Measurements from ENCODE around the gene MED9. TPM values are rescaled to one million over a fixed set of nuclear protein-coding genes. Genes with fewer than 3 reads are reported as not detected.
A peak's percentile ranks its signal among the peaks of the same experiment; 100 is the strongest.

The MED9 gene
- total RNA-seq, 2 donors from 2014 or later, result 15.0 to 15.5 TPM

GRCh38 chr17:17505151-17505550, 28.4 kb downstream of the MED9 start:
- no peaks in the 10 kb centered on the region for H3K4me1 Mint-ChIP-seq (ENCODE audit: low read depth)
- ATAC-seq (replicated peaks in 1 of 2) (no peak), DNase-seq (no peak)
- H3K36me3 Mint-ChIP-seq (ENCODE audit: insufficient read depth in 2 of 2), result no peaks in the 10 kb centered on the region
- H3K27ac Mint-ChIP-seq, result no peak overlapping the region
- no peaks in the 10 kb centered on the region for H3K27me3 Mint-ChIP-seq (ENCODE audit: low read depth)
- no peak overlapping the region for H3K4me3 Mint-ChIP-seq
- H3K9me3 Mint-ChIP-seq, result no peaks in the 10 kb centered on the region

GRCh38 chr17:17505610-17506171, 28.9 kb downstream of the MED9 start:
- ATAC-seq (replicated peaks in 1 of 2) (no peak), DNase-seq (no peak)
- Mint-ChIP-seq H3K27ac (no peak overlapping the region), H3K36me3 (ENCODE audit: insufficient read depth in 2 of 2) (no peaks in the 10 kb centered on the region), H3K4me3 (no peak overlapping the region), H3K4me1 (ENCODE audit: low read depth) (peaks cover under 1% of the 10 kb centered on the region), H3K27me3 (ENCODE audit: low read depth) (no peaks in the 10 kb centered on the region), H3K9me3 (no peaks in the 10 kb centered on the region)

GRCh38 chr17:17506181-17506741, 29.5 kb downstream of the MED9 start:
- Mint-ChIP-seq H3K36me3 (ENCODE audit: insufficient read depth in 2 of 2) (no peaks in the 10 kb centered on the region), H3K4me3 (no peak overlapping the region), H3K27me3 (ENCODE audit: low read depth) (no peaks in the 10 kb centered on the region), H3K4me1 (ENCODE audit: low read depth) (peaks cover 6% of the 10 kb centered on the region), H3K27ac (no peak overlapping the region), H3K9me3 (no peaks in the 10 kb centered on the region)
- DNase-seq (no peak), ATAC-seq (replicated peaks in 1 of 2) (no peak)

GRCh38 chr17:17506893-17507464, 30.2 kb downstream of the MED9 start:
- ATAC-seq (replicated peaks in 1 of 2) (no peak), DNase-seq (no peak)
- no peaks in the 10 kb centered on the region for H3K9me3 Mint-ChIP-seq
- H3K4me3 Mint-ChIP-seq, result no peak overlapping the region
- no peak overlapping the region for H3K27ac Mint-ChIP-seq
- H3K27me3 Mint-ChIP-seq (ENCODE audit: low read depth), result no peaks in the 10 kb centered on the region
- H3K36me3 Mint-ChIP-seq (ENCODE audit: insufficient read depth in 2 of 2), result no peaks in the 10 kb centered on the region
- H3K4me1 Mint-ChIP-seq (ENCODE audit: low read depth), result peaks cover 7% of the 10 kb centered on the region

- ATAC-seq (replicated peaks in 1 of 2) (no peak), DNase-seq (no peak)
- H3K4me1 Mint-ChIP-seq (ENCODE audit: low read depth), result peaks cover 7% of the 10 kb centered on the region
- no peaks in the 10 kb centered on the region for H3K27me3 Mint-ChIP-seq (ENCODE audit: low read depth)
- H3K9me3 Mint-ChIP-seq, result no peaks in the 10 kb centered on the region
- no peak overlapping the region for H3K27ac Mint-ChIP-seq
- H3K36me3 Mint-ChIP-seq (ENCODE audit: insufficient read depth in 2 of 2), result no peaks in the 10 kb centered on the region
- no peak overlapping the region for H3K4me3 Mint-ChIP-seq
Measured at GRCh38 chr17:17507465-17508011, 30.7 kb downstream of the MED9 start.

GRCh38 chr17:17508019-17508535, 31.3 kb downstream of the MED9 start:
- no peaks in the 10 kb centered on the region for H3K9me3 Mint-ChIP-seq
- no peak for DNase-seq
- no peak overlapping the region for H3K27ac Mint-ChIP-seq
- peaks cover 7% of the 10 kb centered on the region for H3K4me1 Mint-ChIP-seq (ENCODE audit: low read depth)
- H3K36me3 Mint-ChIP-seq (ENCODE audit: insufficient read depth in 2 of 2), result no peaks in the 10 kb centered on the region
- H3K27me3 Mint-ChIP-seq (ENCODE audit: low read depth), result no peaks in the 10 kb centered on the region
- ATAC-seq (replicated peaks in 1 of 2), result no peak
- no peak overlapping the region for H3K4me3 Mint-ChIP-seq

GRCh38 chr17:17508646-17509591, 32.1 kb downstream of the MED9 start:
- ATAC-seq (replicated peaks in 1 of 2), result no peak
- H3K27me3 Mint-ChIP-seq (ENCODE audit: low read depth), result no peaks in the 10 kb centered on the region

GRCh38 chr17:17509601-17510425, 33.0 kb downstream of the MED9 start:
- Mint-ChIP-seq H3K27ac (no peak overlapping the region), H3K4me1 (ENCODE audit: low read depth) (peaks cover 7% of the 10 kb centered on the region)
- no peak for DNase-seq

More at GRCh38 chr17:17508646-17509591, 32.1 kb downstream of the MED9 start:
- Mint-ChIP-seq H3K27ac (no peak overlapping the region), H3K36me3 (ENCODE audit: insufficient read depth in 2 of 2) (no peaks in the 10 kb centered on the region), H3K4me1 (ENCODE audit: low read depth) (peaks cover 7% of the 10 kb centered on the region), H3K9me3 (no peaks in the 10 kb centered on the region), H3K4me3 (no peak overlapping the region)
- no peak for DNase-seq

GRCh38 chr17:17510456-17511292, 33.9 kb downstream of the MED9 start:
- peak in 1 of 2 donors; percentile 37 for ATAC-seq (replicated peaks in 1 of 2)
- H3K27ac Mint-ChIP-seq, result no peak overlapping the region
- H3K4me3 Mint-ChIP-seq, result peak overlapping the region in 1 of 2 donors; percentile 9
- H3K9me3 Mint-ChIP-seq, result no peaks in the 10 kb centered on the region
- H3K36me3 Mint-ChIP-seq (ENCODE audit: insufficient read depth in 2 of 2), result no peaks in the 10 kb centered on the region
- H3K27me3 Mint-ChIP-seq (ENCODE audit: low read depth), result no peaks in the 10 kb centered on the region
- no peak for DNase-seq
- peaks cover 7% of the 10 kb centered on the region for H3K4me1 Mint-ChIP-seq (ENCODE audit: low read depth)

More at GRCh38 chr17:17509601-17510425, 33.0 kb downstream of the MED9 start:
- H3K4me3 Mint-ChIP-seq, result no peak overlapping the region
- no peak for ATAC-seq (replicated peaks in 1 of 2)
- H3K9me3 Mint-ChIP-seq, result no peaks in the 10 kb centered on the region
- H3K36me3 Mint-ChIP-seq (ENCODE audit: insufficient read depth in 2 of 2), result no peaks in the 10 kb centered on the region
- H3K27me3 Mint-ChIP-seq (ENCODE audit: low read depth), result no peaks in the 10 kb centered on the region

GRCh38 chr17:17511293-17511741, 34.5 kb downstream of the MED9 start:
- no peak overlapping the region for H3K27ac Mint-ChIP-seq
- no peaks in the 10 kb centered on the region for H3K9me3 Mint-ChIP-seq
- ATAC-seq (replicated peaks in 1 of 2), result no peak
- no peak for DNase-seq
- peaks cover 7% of the 10 kb centered on the region for H3K4me1 Mint-ChIP-seq (ENCODE audit: low read depth)
- H3K36me3 Mint-ChIP-seq (ENCODE audit: insufficient read depth in 2 of 2), result no peaks in the 10 kb centered on the region
- no peaks in the 10 kb centered on the region for H3K27me3 Mint-ChIP-seq (ENCODE audit: low read depth)
- no peak overlapping the region for H3K4me3 Mint-ChIP-seq

GRCh38 chr17:17511881-17512858, 35.4 kb downstream of the MED9 start:
- Mint-ChIP-seq H3K36me3 (ENCODE audit: insufficient read depth in 2 of 2) (no peaks in the 10 kb centered on the region), H3K27me3 (ENCODE audit: low read depth) (no peaks in the 10 kb centered on the region)
- no peak for ATAC-seq (replicated peaks in 1 of 2)

More at GRCh38 chr17:17511881-17512858, 35.4 kb downstream of the MED9 start:
- Mint-ChIP-seq H3K4me3 (no peak overlapping the region), H3K27ac (no peak overlapping the region), H3K4me1 (ENCODE audit: low read depth) (peaks cover 7% of the 10 kb centered on the region), H3K9me3 (no peaks in the 10 kb centered on the region)
- no peak for DNase-seq

Measured in activated T-cell treated with anti-CD3 and anti-CD28 coated beads, Interleukin-2, amount 50 U/mL, for 72 hours (primary cell).